HG02870 (cell line): ENCODE measurements around the gene ACSS1.

Experiments used
- ATAC-seq: cut with Tn5 transposase; IDR thresholded peaks from one replicate; pipeline ENCODE4 v1.9.1; 2021; ENCODE audit warnings: mild to moderate bottlenecking, moderate library complexity; ENCODE audit not compliant: unreplicated experiment

Gene ACSS1

GRCh38 chr20:25061103-25061799, 3.3 kb upstream of the ACSS1 start:
- ATAC-seq, result no peak

GRCh38 chr20:25059866-25060465, 2.0 kb upstream of the ACSS1 start:
- no peak for ATAC-seq

- ATAC-seq, result no peak
These were observed 1.2 kb upstream of the ACSS1 start for GRCh38 chr20:25058847-25059810.

- peak; percentile 31 for ATAC-seq
These were observed 497 bp downstream of the ACSS1 start for GRCh38 chr20:25057234-25058050.

GRCh38 chr20:25056690-25057233, 1.2 kb downstream of the ACSS1 start:
- peak; percentile 28 for ATAC-seq

GRCh38 chr20:25055711-25056495, 2.0 kb downstream of the ACSS1 start:
- no peak for ATAC-seq

- no peak for ATAC-seq
These were observed 2.8 kb downstream of the ACSS1 start for GRCh38 chr20:25054995-25055629.

- no peak for ATAC-seq
These were observed 3.7 kb downstream of the ACSS1 start for GRCh38 chr20:25054096-25054820.

- no peak for ATAC-seq
These were observed 4.5 kb downstream of the ACSS1 start for GRCh38 chr20:25053255-25054031.

GRCh38 chr20:25052255-25053194, 5.4 kb downstream of the ACSS1 start:
- ATAC-seq, result no peak

- no peak for ATAC-seq
These were observed 6.4 kb downstream of the ACSS1 start for GRCh38 chr20:25051386-25052155.

- no peak for ATAC-seq
These were observed 7.2 kb downstream of the ACSS1 start for GRCh38 chr20:25050501-25051350.

- no peak for ATAC-seq
These were observed 7.9 kb downstream of the ACSS1 start for GRCh38 chr20:25050082-25050481.

GRCh38 chr20:25049261-25050060, 8.5 kb downstream of the ACSS1 start:
- no peak for ATAC-seq
